HEK293 (cell line): Measurements from ENCODE around the gene FA2H.

Experiments used
- CTCF ChIA-PET: fragments of 350-600 bp; formaldehyde crosslinking; extraction: SDS; loops from one replicate; lab custom pipeline; 2021; ENCODE audit warnings: antibody characterized with exemption; lab: Yijun Ruan, JAX
- POLR2A ChIA-PET: fragments of 300-600 bp; formaldehyde crosslinking; extraction: SDS; loops from one replicate; lab custom pipeline; 2020; ENCODE audit warnings: antibody characterized with exemption, inconsistent platforms; lab: Yijun Ruan, JAX
- H3K27ac ChIP-seq: fragments of 200-500 bp; sonication (Bioruptor generic); 2 replicates; pipeline ENCODE4 v1.5.1; 2014; ENCODE audit warnings: low read depth, low read length, control low read depth, inconsistent platforms; ENCODE audit errors: extremely low read depth
- H3K36me3 ChIP-seq, 2 experiments: fragments of 200-500 bp in 1 of 2; sonication (Bioruptor generic) in 1 of 2; 1 replicate in 1 of 2; 2 replicates in 1 of 2; pipeline ENCODE4 v1.5.1; 2014 to 2017; ENCODE audit warnings: inconsistent platforms in 2 of 2, low read length in 2 of 2; ENCODE audit not compliant: control insufficient read depth in 2 of 2, insufficient read depth in 1 of 2
- H3K4me1 ChIP-seq: fragments of 200-500 bp; sonication (Bioruptor generic); 2 replicates; pipeline ENCODE4 v1.5.1; 2014; ENCODE audit warnings: mild to moderate bottlenecking, low read length, inconsistent platforms; ENCODE audit not compliant: control insufficient read depth, insufficient read depth
- H3K4me3 ChIP-seq: 2 replicates; pipeline ENCODE4 v1.5.1; 2011; ENCODE audit warnings: low read depth, mild to moderate bottlenecking, control low read depth, low read length, moderate library complexity
- H3K9me3 ChIP-seq: fragments of 200-500 bp; sonication (Bioruptor generic); 2 replicates; pipeline ENCODE4 v1.5.1; 2014; ENCODE audit warnings: low read depth, low read length, inconsistent platforms; ENCODE audit not compliant: control insufficient read depth, insufficient read depth
- EGR2 ChIP-seq: fragments of 450-650 bp; formaldehyde crosslinking; IDR thresholded peaks from 2 replicates; pipeline ENCODE4 v1.5.1; 2016; ENCODE audit warnings: low read depth, missing biosample characterization, missing genetic modification characterization
- GLI2 ChIP-seq: fragments of 450-650 bp; formaldehyde crosslinking; IDR thresholded peaks from 2 replicates; pipeline ENCODE4; 2017; ENCODE audit warnings: missing biosample characterization, missing genetic modification characterization, low read depth, borderline replicate concordance
- PRDM4 ChIP-seq: fragments of 450-650 bp; formaldehyde crosslinking; IDR thresholded peaks from 2 replicates; pipeline ENCODE4 v1.5.1; 2017; ENCODE audit warnings: missing biosample characterization, missing genetic modification characterization
- WT1 ChIP-seq: fragments of 450-650 bp; formaldehyde crosslinking; IDR thresholded peaks from 2 replicates; pipeline ENCODE4 v1.5.1; 2016; ENCODE audit warnings: missing biosample characterization, missing genetic modification characterization
- ZBTB20 ChIP-seq: fragments of 450-650 bp; formaldehyde crosslinking; IDR thresholded peaks from 2 replicates; pipeline ENCODE4 v1.5.1; 2016; ENCODE audit warnings: missing biosample characterization, missing genetic modification characterization
- ZBTB48 ChIP-seq: fragments of 450-650 bp; formaldehyde crosslinking; IDR thresholded peaks from 2 replicates; pipeline ENCODE4 v1.5.1; 2016; ENCODE audit warnings: missing biosample characterization, missing genetic modification characterization
- ZNF114 ChIP-seq: fragments of 450-650 bp; formaldehyde crosslinking; IDR thresholded peaks from 2 replicates; pipeline ENCODE4 v1.5.0; 2017; ENCODE audit warnings: missing biosample characterization, missing genetic modification characterization
- ZNF184 ChIP-seq: fragments of 450-650 bp; IDR thresholded peaks from 2 replicates; pipeline ENCODE4 v1.5.1; 2018; ENCODE audit warnings: missing biosample characterization, mild to moderate bottlenecking, missing genetic modification characterization
- ZNF214 ChIP-seq: fragments of 450-650 bp; formaldehyde crosslinking; IDR thresholded peaks from 2 replicates; pipeline ENCODE4 v1.5.1; 2017; ENCODE audit warnings: missing biosample characterization, mild to moderate bottlenecking, missing genetic modification characterization, borderline replicate concordance
- ZNF248 ChIP-seq: fragments of 450-650 bp; formaldehyde crosslinking; IDR thresholded peaks from 2 replicates; pipeline ENCODE4 v1.5.1; 2017; ENCODE audit warnings: missing biosample characterization, missing genetic modification characterization
- ZNF324 ChIP-seq: fragments of 450-650 bp; formaldehyde crosslinking; IDR thresholded peaks from 2 replicates; pipeline ENCODE4 v1.5.1; 2016; ENCODE audit warnings: missing biosample characterization, missing genetic modification characterization
- ZNF335 ChIP-seq: fragments of 450-650 bp; formaldehyde crosslinking; conservative IDR thresholded peaks from 2 replicates; pipeline ENCODE4 v1.5.1; 2016; ENCODE audit warnings: missing biosample characterization, missing genetic modification characterization
- ZNF366 ChIP-seq: fragments of 450-650 bp; formaldehyde crosslinking; conservative IDR thresholded peaks from 2 replicates; pipeline ENCODE4 v1.5.1; 2016; ENCODE audit warnings: missing biosample characterization, missing genetic modification characterization
- ZNF558 ChIP-seq: fragments of 450-650 bp; formaldehyde crosslinking; IDR thresholded peaks from 2 replicates; pipeline ENCODE4 v1.5.1; 2016; ENCODE audit warnings: missing biosample characterization, missing genetic modification characterization
- ZNF596 ChIP-seq: fragments of 450-650 bp; IDR thresholded peaks from 2 replicates; pipeline ENCODE4 v1.5.0; 2018; ENCODE audit warnings: missing biosample characterization, mild to moderate bottlenecking, missing genetic modification characterization, moderate library complexity
- ZNF623 ChIP-seq: fragments of 450-650 bp; formaldehyde crosslinking; IDR thresholded peaks from 2 replicates; pipeline ENCODE4 v1.5.1; 2016; ENCODE audit warnings: missing biosample characterization, missing genetic modification characterization
- ZNF677 ChIP-seq: fragments of 450-650 bp; IDR thresholded peaks from 2 replicates; pipeline ENCODE4 v1.5.0; 2018; ENCODE audit warnings: missing biosample characterization, mild to moderate bottlenecking, missing genetic modification characterization, moderate library complexity
- ZNF704 ChIP-seq: fragments of 450-650 bp; formaldehyde crosslinking; IDR thresholded peaks from 2 replicates; pipeline ENCODE4 v1.5.1; 2016; ENCODE audit warnings: missing biosample characterization, missing genetic modification characterization
- TF ChIP-seq, protein P1 (sequence below): fragments of 450-650 bp; formaldehyde crosslinking; IDR thresholded peaks from 2 replicates; pipeline ENCODE4 v1.5.1; 2016; ENCODE audit warnings: missing biosample characterization, missing genetic modification characterization
- TF ChIP-seq, protein P2 (sequence below): fragments of 450-650 bp; formaldehyde crosslinking; IDR thresholded peaks from 2 replicates; pipeline ENCODE4 v1.5.1; 2016; ENCODE audit warnings: missing biosample characterization, missing genetic modification characterization
- TF ChIP-seq, protein P3 (sequence below): fragments of 450-650 bp; formaldehyde crosslinking; IDR thresholded peaks from 2 replicates; pipeline ENCODE4 v1.5.1; 2016; ENCODE audit warnings: missing biosample characterization, missing genetic modification characterization
- TF ChIP-seq, protein P4 (sequence below): fragments of 450-650 bp; formaldehyde crosslinking; conservative IDR thresholded peaks from 2 replicates; pipeline ENCODE4 v1.5.1; 2016; ENCODE audit warnings: low read depth, missing biosample characterization, missing genetic modification characterization

The FA2H gene

GRCh38 chr16:74667255-74667700, 107.3 kb downstream of the FA2H start:
- Histone ChIP-seq H3K4me1 (no peaks in the 10 kb centered on the region; the same call in 1 of the 2 replicates), H3K9me3 (no peaks in the 10 kb centered on the region), H3K27ac (peak overlapping the region; percentile 65), H3K4me3 (peak overlapping the region; percentile 22), H3K36me3 (peaks cover 27 to 32% of the 10 kb centered on the region in 2 experiments)
- POLR2A ChIA-PET: interaction anchor here (0.6 to 2.3 kb wide), 15 partner anchors 10 to 318 kb away, joined by 3 to 31 read pairs (median 4); partner anchors contain the start of genes FA2H, GLG1, MLKL and WDR59
- CTCF ChIA-PET: no interaction called here
- TF ChIP-seq ZNF324 (tag by site-specific recombination) (no peak), WT1 (tag by site-specific recombination) (no peak), ZNF704 (no peak), ZNF677 (tag by site-specific recombination) (peak; percentile 100), ZNF366 (no peak; the same call in 1 of the 2 replicates), ZNF248 (tag by site-specific recombination) (no peak), ZBTB48 (0 out of 2 replicates have a peak, but pooled peaks have one; percentile 17), ZNF596 (tag by site-specific recombination) (no peak), ZNF184 (tag by site-specific recombination) (no peak), ZNF214 (tag by site-specific recombination) (no peak), ZNF335 (tag by site-specific recombination) (peak; percentile 59), EGR2 (tag by site-specific recombination) (no peak), GLI2 (tag by site-specific recombination) (no peak), ZNF623 (no peak), ZBTB20 (tag by site-specific recombination) (peak; percentile 99), ZNF114 (tag by site-specific recombination) (no peak), ZNF558 (tag by site-specific recombination) (no peak)
- TF ChIP-seq, protein P1, sequence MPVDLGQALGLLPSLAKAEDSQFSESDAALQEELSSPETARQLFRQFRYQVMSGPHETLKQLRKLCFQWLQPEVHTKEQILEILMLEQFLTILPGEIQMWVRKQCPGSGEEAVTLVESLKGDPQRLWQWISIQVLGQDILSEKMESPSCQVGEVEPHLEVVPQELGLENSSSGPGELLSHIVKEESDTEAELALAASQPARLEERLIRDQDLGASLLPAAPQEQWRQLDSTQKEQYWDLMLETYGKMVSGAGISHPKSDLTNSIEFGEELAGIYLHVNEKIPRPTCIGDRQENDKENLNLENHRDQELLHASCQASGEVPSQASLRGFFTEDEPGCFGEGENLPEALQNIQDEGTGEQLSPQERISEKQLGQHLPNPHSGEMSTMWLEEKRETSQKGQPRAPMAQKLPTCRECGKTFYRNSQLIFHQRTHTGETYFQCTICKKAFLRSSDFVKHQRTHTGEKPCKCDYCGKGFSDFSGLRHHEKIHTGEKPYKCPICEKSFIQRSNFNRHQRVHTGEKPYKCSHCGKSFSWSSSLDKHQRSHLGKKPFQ (tag by site-specific recombination): no peak
- TF ChIP-seq, protein P2, sequence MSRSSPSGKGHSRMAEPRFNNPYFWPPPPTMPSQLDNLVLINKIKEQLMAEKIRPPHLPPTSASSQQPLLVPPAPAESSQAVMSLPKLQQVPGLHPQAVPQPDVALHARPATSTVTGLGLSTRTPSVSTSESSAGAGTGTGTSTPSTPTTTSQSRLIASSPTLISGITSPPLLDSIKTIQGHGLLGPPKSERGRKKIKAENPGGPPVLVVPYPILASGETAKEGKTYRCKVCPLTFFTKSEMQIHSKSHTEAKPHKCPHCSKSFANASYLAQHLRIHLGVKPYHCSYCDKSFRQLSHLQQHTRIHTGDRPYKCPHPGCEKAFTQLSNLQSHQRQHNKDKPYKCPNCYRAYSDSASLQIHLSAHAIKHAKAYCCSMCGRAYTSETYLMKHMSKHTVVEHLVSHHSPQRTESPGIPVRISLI (tag by site-specific recombination): no peak

DNA sequence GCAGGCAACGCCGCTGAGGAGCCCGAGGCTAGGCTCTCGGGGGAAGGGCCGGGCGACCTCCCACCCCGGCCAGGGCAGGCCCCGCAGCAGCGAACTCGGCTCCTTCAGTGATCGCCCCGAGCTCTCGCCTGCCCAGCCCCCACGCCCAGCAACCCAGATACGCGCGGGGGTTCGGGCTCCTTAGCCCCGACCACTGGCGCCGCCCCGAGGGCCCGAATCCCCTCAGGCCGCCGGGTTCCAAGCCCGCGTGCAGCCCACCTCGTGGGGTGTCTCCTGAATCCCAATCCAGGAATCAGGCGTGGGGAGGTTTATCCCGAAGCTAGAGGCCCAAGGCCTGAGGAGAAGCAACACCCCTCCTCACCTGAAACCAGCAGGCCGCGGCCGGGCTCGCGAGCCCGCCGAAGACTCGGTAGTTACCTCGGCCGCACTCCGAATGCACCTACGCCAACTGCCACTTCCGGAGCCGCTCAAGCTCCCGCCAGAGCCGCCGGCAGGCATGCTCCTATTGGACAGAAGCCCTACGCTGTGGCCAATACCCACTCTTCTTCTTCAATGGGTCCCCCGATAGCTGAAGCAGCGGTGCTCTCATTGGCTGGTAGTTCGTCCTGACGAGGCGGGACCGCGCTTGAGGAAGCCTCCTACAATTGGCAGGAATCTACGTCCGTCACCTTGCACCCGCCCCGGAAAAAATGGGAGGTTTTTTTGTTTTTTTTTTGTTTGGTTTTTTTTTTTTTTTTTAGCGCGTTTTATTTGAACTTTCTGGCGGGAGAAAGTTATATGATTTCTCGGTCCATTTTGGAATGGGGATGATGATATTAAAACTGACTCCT, 108.0 kb downstream of the FA2H start, which contains the start of gene RFWD3:
Gene RFWD3, minus strand, starts transcription at position 453 of the 830 bp plus-strand sequence. CDS start 5,428 bp downstream, outside the sequence.
- ChIA-PET CTCF (interaction anchor here (0.6 to 0.8 kb wide), 2 partner anchors 196 to 391 kb away, joined by 3 to 5 read pairs; no protein-coding TSS in a partner anchor), POLR2A (interaction anchor here (0.5 to 2.3 kb wide), 18 partner anchors 9 to 318 kb away, joined by 3 to 31 read pairs (median 4); partner anchors contain the start of genes FA2H, GLG1, MLKL and WDR59)
- no peaks in the 10 kb centered on the region; the same call in 1 of the 2 replicates for H3K4me1 ChIP-seq
- peak within 1 kb of the TSS; percentile 87 for H3K27ac ChIP-seq
- peaks cover 33 to 38% of the 10 kb centered on the region in 2 experiments for H3K36me3 ChIP-seq
- H3K4me3 ChIP-seq: peak within 1 kb of the TSS; percentile 92
- no peaks in the 10 kb centered on the region for H3K9me3 ChIP-seq
- peak; percentile 42; the same call in 1 of the 2 replicates for TF ChIP-seq ZNF366
- TF ChIP-seq PRDM4 (tag by site-specific recombination): no peak
- TF ChIP-seq, protein P3, sequence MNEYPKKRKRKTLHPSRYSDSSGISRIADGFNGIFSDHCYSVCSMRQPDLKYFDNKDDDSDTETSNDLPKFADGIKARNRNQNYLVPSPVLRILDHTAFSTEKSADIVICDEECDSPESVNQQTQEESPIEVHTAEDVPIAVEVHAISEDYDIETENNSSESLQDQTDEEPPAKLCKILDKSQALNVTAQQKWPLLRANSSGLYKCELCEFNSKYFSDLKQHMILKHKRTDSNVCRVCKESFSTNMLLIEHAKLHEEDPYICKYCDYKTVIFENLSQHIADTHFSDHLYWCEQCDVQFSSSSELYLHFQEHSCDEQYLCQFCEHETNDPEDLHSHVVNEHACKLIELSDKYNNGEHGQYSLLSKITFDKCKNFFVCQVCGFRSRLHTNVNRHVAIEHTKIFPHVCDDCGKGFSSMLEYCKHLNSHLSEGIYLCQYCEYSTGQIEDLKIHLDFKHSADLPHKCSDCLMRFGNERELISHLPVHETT: no peak; the same call in 1 of the 2 replicates
- TF ChIP-seq, protein P4, sequence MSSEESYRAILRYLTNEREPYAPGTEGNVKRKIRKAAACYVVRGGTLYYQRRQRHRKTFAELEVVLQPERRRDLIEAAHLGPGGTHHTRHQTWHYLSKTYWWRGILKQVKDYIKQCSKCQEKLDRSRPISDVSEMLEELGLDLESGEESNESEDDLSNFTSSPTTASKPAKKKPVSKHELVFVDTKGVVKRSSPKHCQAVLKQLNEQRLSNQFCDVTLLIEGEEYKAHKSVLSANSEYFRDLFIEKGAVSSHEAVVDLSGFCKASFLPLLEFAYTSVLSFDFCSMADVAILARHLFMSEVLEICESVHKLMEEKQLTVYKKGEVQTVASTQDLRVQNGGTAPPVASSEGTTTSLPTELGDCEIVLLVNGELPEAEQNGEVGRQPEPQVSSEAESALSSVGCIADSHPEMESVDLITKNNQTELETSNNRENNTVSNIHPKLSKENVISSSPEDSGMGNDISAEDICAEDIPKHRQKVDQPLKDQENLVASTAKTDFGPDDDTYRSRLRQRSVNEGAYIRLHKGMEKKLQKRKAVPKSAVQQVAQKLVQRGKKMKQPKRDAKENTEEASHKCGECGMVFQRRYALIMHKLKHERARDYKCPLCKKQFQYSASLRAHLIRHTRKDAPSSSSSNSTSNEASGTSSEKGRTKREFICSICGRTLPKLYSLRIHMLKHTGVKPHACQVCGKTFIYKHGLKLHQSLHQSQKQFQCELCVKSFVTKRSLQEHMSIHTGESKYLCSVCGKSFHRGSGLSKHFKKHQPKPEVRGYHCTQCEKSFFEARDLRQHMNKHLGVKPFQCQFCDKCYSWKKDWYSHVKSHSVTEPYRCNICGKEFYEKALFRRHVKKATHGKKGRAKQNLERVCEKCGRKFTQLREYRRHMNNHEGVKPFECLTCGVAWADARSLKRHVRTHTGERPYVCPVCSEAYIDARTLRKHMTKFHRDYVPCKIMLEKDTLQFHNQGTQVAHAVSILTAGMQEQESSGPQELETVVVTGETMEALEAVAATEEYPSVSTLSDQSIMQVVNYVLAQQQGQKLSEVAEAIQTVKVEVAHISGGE (tag by site-specific recombination): peak; percentile 79
- TF ChIP-seq ZNF335 (tag by site-specific recombination): peak; percentile 82; the same call in 1 of the 2 replicates
